GM18861 (cell line): Measurements from ENCODE around the gene FBXW8.
A peak's percentile ranks its signal among the peaks of the same experiment; 100 is the strongest.

ENCODE experiments used
- ATAC-seq: cut with Tn5 transposase; IDR thresholded peaks from one replicate; pipeline ENCODE4 v1.9.1; 2021; ENCODE audit not compliant: unreplicated experiment

Gene FBXW8

DNA sequence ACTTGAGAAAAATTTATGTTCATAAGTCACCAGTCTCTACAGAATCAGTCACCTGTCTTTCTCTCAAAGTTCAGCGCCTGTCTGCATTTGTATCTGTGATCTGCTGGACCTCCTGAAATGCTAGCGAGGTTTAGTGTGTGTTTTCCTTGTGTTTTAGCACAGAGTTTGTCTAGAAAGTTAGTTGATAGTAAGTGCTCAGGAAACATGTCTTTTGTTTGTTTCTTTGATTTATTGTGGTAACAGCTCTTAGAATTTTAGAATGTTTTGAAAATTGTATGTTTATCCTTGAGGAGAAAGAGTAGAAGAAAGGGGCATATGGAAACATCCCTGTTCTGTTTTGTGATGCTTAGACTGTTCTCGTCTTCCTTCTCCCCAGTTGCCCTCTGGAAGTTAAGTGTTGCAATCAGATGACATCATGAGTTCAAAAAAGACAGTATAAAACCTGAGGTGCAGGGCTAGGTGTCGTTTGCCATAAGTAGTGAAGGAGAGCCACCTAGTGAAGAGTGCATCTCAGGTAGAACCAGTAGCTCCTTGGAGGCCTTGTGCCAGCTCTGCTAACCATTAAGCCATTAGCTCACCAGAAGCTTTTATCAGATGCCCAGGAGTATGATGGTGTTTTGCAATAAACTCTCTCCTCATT is 44.8 kb downstream of the FBXW8 start:
- no peak for ATAC-seq

DNA sequence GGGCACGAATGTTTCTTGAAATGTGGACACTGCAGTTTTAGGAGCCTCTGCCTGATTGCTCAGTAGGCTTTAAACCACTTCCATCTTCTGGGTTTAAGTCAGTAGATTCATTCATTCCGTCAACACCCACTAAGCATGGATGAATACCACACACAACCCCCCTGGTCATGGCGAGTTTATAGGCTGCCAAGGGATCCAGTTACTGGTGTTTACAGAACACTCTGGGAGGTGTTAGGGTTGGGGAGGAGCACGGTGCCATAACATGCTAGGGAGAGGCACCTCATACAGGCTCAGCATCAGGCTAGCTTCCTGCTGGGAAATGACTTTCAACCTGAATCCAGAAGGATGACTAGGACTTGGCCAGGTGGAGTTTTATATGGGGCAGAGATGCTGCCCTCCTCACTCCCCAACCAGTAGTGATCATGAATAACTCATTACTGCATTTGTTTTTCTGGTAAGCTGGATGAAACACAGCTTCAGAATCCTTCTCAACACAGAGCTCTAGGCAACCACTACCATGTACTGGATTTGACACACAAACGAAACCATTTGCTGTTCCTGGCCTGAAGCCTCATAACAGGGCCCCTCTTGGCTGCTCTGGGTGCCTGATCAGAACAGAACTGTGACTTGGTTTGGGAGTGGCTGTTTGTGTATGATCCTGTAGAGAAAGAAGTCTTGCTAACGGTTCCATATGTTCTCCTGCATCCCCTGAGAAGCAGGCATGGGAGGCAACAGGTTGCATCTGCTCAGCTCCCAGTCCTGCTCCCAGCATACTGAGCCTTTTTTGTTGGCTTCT is 47.9 kb downstream of the FBXW8 start:
- no peak for ATAC-seq

DNA sequence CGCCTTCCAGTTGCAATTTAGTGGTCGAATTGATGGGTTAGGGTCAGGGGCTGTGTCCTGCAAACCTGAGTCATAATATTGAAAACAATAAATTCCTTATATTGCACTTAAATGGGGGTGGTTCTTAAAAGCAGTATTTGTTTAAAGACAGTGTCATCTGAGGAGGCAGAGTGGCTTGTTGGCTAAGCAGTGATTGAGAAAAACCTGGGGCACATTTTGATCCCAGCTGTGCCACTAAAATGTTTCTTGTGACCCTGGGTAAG is 48.4 kb downstream of the FBXW8 start:
- ATAC-seq, result no peak

DNA sequence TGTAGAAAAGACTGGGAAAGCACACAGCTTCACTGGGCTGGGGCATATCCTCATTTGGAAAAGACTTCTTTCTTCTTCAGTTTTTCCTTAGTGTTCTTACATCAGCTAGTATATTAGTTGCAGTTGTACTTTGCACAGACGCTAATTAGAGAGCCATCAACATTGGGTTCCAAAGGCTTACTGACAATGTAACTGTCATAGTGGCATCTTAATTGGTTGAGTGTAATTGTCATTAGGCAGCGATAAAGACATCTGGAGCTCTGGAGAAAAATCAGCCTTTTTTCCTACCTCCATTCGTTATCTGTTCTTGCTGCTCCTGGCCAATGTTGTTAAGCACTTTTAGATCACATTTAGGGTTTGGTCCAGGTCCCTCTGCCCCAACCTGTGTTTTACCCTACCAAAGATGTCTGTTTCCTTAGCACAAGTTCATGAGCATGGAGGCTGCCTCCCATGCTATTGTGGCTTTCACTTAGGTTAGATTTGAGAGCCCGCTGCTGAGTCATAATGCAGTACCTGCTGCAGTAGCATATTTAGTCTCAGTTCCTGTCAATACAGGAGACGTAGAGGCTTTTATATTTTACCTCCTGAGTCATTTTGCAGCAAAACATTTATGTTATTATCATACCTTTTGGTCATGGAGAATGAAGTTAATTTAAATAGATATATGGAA is 49.2 kb downstream of the FBXW8 start:
- peak; percentile 99 for ATAC-seq

DNA sequence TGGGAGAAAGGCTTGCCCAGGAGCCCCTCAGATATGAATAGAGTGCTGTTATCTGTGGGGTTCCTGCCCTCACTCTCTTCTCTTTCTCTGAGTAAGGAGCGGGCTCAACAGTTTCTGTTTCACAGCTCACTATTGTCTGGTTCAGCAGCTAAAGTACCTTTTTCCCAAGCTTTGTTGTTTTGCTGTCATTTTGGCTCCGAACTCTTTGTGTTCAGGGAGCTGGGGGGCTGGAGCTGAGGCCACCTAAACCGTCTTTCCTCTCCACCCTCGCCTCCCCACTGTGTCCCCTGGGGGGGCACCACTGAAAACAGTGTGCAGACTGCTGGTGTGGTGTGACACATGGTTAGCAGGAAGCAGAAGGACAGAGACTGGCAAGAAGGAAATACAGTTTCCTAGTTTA is 51.4 kb downstream of the FBXW8 start:
- ATAC-seq, result no peak

DNA sequence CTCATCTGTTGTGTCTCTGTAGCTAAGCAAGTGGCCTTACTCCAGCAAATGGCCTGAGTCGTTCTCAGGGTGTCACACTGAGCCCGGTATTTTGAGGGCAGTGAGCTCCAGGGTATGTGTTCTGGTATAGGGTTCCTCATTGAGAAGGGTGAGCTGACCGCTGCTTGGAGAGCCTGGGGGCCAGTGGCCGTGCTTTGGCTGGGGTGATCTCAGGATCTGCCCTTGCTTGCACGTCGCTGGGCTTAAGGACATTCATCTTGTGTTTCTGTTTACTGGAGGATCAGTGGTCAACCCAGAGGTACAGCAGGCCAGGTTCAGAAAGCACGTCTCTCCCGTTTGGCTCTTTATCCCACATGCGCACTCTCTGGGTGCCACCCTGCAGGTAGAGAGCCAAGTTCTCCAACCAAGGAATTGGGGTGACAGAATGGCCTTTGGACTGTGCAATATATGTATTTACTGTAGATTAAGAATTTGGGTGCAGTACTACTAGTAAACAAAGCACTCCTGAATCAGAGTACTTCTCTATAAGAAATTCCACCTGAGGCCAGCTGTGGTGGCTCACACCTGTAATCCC is 52.1 kb downstream of the FBXW8 start:
- ATAC-seq, result no peak

DNA sequence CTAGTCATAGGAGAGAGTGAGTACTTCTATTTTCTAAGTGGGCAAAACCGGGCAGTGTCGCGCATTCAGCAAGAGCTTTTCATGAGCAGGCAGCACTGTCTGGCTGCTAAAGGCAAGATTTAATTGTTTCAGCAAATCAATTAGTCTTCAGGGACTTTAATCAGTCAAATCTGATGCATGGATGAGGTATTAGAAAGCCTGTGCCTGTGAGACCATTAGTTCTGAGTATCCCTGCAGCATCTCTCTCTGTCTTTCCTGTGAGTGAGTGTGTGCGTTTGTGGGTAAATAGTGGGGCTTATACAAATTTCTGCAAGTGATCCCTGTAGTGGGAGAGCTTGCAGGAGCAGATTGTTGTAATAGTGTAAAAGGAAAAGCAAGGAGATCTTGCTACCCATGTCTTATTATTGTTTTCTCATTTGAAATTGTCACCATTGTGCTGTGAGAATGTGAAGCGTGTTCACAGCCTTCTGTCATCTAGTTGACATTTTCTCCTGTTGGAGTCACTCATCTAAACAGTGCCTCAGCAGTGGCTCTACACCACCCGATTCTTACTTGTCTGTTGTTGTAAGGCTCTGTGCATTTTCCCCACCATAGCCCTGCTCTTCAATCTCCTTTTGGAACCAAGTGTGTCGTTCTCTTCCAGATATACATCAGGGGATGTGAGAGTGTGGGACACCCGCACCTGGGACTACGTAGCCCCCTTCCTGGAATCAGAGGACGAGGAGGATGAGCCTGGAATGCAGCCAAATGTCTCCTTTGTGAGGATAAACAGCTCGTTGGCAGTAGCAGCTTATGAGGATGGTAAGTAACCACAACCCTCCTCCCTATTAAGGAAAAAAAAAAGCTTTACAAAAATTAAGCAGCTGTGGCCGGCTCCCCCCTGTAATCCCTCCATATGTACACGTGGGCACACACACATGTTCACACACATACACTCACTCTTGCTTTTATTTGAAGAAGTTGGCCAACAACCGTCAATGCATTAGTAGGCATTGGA is 53.6 kb downstream of the FBXW8 start:
- no peak for ATAC-seq

DNA sequence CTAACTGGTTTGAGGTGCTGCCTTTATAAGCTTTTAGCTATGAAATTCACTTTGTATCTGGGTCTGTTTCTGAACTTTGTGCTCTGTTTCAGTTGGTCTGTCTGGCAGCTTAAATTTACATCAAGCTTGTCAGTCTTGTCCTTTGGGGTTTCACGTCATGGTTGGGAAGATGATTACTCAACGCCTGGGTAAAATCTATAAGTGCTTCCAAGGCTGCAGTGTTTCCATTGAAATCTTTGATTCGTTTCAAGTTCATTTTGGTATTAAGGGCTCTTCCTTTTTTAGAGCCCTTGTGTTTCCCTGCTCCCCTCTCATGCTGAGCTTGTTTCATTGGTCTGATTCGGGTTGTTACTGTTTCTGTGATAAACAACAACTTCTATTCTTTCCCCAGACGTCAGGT is 58.2 kb downstream of the FBXW8 start:
- ATAC-seq, result no peak

DNA sequence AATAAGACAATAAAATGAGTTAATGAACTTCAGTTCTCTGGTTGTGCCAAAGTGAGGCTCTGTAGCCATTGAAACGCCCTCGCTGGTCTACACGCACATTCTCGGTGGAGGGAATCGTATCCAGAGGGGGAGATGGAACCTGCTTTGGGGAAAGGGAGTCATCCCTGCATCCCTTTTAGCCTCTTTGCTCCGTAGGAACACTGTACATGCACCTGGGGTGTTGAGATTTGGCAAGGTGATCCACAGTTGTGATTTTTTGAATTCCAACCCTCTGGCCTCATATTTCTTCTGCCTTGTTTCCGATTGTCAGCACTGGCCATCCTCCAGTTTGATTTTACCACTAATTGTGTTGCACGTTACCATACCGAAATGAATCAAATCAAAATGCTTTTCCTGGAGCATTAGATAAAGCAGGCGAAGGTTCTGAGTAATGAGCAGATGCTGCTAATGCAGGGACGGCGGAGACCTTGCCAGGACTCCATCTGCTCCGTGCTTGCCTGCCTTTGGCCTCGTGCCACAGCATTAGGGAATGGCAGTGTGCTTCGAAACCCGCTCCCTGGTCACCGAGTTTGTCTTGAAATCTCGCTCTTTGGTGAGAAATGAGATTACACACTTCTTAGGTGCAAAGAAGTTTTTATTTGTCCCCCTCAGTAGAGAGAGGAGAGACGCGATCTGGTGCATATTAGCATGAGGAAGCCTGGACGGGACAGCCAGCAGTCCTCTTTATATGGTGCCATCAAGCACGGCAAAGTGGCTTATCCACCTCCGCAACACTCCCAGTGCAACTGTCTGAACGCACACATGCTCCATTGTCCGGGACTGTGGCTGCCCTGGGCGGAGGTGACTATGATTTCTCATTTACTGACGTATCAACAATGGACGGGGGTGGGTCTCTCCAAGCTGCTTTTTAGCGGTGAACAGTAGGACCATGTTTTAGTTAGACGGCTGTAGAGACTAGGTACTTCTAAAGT is 59.1 kb downstream of the FBXW8 start:
- ATAC-seq, result no peak

DNA sequence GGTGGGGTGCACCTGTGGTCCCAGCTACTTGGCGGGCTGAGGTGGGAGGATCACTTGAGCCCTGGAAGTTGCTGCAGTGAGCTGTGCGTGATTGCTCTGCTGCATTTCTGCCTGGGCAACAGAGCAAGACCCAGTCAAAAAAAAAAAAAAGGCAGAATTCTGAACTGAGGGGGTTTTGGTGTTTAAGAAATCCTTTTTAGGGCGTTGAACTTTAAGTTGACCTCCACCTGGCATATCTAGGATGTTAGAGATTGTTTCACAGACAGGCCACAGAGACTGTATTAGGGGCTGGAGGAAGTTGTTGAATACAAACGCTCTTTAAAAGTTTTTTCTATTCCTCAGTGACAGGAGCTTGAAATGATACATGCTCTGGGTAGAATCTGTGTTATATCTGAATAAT is 60.5 kb downstream of the FBXW8 start:
- peak; percentile 65 for ATAC-seq

DNA sequence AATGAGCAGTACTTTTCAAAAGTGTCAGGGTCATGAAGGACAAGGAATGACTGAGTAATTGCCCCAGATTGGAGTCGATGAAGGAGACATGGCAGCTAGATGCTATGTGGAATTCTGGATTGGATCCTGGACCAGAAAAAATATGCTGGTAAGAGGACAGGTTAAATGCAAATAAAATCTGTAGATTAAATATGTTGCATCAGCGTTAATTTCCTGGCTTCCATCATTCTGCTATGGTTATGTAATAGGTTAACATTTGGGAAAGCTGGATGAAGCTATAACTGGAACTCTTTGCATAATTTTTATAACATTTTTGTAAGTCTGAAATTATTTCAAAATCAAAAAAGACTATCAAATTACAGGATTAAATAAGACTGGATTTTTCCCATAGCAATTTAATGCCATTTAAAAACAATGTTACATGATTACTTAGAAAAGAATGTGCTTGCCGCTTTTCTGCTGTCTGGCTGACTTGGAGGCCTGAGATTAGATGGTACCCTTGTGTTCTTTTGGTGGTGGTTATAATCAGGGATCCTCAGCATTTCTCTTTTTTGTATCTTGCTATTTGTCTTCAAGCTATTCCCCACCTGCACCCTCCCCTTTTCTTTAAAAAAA is 65.1 kb downstream of the FBXW8 start:
- ATAC-seq, result no peak

DNA sequence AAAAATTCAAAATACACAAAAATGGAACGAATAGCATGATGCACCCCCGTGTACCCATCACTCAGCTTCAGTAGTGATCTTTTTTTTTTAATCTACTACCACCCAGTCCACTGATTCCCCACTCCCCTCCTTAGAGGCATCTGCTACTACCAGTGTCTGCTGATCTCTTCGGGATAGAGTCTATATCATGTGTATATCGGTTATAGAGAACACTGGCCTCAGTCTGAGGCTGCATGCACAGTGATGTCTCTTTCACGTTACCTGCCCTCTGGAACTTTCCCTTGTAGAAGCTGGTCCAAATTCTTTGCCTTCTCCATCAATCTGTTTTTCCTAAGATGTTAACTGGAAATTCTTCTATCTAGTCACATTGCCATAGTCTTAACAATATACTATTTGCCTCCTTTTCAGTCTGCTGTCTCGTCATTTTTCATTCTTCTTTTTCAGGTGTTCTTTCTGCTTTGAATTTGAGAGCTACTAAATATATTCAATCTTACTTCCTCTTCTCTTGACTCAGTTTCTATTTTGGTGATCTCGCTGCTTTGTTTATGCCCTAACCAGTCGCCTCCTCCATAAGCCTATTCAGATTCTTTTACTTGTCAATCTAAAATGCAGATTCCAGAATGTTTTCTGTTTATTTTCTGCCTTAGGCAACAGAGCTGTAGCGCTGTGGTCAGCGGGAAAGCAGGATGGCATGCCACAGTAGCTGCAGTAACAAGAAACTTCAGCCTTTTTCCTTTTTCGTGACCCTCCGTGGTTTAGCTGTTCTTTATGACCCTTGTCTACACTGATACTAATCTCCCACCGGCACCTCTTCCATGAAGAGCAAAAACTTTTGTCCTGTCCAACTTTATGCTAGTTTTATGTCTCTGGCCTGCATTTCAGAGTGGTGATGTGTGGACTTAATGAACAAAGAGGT is 67.0 kb downstream of the FBXW8 start:
- ATAC-seq, result no peak

DNA sequence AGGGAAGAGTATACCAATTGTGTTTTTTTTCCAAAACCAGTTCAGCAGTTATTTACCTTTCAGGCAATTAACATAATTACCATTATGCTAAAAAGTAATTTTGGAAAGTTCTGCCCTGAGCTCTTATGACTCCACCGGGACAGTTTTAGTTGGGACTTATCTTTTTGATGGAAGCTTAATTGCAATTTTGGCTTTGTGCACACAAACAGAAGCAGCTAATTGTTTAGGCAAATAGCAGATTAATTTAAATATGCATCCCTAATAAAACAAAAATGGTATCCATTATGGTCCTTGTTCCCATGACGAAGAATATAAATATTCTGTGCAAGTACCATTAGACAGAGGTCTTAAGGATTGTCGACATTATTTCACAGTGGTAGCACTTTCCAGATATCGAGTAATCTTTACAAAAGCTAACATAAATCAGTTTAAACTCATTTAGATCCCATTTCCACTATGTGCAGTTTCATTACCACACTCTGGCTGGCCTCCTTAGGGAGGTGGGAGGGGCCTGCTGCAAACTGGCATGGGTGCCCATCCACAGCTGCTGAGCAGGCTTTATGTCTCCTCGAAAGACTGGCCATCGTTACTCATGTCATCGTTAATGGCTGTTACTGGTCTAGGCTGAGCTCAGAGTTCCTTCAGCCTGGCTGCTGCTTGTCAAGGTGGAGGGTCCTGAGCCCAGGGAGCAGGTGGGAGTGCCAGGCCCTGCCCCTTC is 68.2 kb downstream of the FBXW8 start:
- ATAC-seq, result no peak

DNA sequence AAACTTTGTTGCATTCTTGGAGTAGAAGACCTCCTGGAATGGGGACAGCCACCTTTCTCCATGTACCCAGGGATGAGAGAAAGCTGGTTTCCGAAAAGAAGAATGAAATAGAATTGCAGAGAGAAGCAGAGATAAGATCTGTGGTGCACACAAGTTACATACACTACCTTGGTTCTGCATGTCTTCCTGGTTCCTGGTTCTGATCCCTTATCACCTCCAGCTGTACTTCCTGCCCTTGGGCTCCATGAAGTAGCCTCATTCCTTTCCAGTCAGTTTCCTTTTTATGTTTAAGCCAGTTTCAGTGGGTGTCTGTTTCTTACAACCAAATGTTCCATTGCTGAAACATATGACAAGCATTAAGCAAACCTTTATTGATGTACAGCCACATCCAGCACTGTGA is 69.3 kb downstream of the FBXW8 start:
- ATAC-seq, result no peak

DNA sequence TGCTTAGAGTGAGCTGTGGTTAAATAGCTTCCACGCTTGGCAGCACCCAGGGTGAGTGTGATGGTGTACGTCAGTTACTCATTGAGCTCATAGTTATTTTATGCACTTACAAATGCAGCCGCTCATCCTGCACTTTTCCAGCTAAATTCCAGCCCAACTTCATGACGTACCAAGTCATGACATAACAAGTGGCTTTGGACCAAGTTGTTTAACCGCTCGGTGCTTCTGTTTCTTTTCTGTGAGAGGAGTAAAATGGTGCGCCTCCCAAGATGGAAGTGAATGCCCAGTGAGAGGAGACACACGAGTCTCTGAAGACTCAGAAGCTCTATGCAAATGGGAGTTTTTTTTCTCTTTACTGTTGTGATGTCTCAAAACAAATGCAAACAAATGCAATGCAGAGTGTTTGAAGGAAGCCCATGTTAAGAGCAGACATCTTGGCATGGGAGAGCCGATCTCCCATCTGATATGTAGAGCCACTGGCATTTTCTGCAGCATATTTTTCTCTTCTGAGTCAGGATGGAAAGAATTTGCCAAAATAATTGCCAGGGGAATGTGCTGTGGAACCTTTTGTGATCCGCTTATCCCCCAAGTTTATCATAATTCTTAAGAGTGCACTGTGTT is 72.2 kb downstream of the FBXW8 start:
- ATAC-seq, result no peak

DNA sequence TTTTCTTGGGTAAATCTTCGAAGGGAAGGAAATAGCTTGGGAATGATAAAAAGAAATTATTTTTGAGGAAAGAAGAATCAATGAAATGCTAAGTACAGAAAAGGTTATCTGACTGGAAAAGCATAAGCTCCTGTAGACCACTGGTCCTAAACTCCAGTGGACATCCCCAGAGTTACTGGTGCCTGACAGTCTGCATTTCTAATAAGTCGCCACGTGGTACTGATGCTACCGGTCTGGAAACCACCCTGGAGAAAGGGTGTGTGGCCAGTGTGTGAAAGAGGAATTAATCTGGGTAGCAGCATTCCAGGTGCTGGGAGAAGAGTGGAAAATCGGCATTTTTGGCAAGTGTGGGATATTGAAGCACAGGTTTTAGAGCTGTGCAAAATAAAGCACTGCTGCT is 73.3 kb downstream of the FBXW8 start:
- no peak for ATAC-seq

DNA sequence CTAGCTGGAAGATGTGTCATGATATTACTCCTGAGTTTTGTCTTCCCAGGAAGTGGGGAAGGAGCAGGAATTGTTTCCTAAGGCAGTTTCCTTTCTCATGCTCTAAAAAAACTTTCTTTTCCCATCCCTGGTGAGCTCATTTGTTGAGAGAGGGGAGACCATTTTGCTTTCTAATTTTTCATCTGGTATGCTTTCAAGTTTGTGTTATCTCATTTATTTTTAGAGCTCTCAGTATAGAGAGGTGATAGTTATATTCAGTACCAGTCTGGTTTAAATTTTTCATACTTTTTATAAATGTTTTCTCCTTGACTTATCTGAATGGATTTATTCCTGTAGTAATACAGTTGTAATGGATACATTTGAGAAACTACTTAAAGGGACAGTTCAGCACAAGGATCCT is 79.6 kb downstream of the FBXW8 start:
- ATAC-seq, result no peak
